H1 (cell line): ENCODE results near the gene HOATZ. TPM values are rescaled to one million over a fixed set of nuclear protein-coding genes. Genes with fewer than 3 reads are reported as not detected.

Source experiments
- BACH1 ChIP-seq: IDR thresholded peaks from 2 replicates; pipeline ENCODE4 v1.6.1; 2012; ENCODE audit warnings: low read length, improper control_type of control experiment
- CBX5 ChIP-seq: fragments of 300-800, 300-1000 bp; sonication (generic); IDR thresholded peaks from 2 replicates; pipeline ENCODE4 v1.7.1; 2016; ENCODE audit warnings: antibody characterized with exemption, low read length, low read depth
- CBX8 ChIP-seq: fragments of 300-800, 300-1000 bp; sonication (generic); IDR thresholded peaks from 2 replicates; pipeline ENCODE4 v1.7.1; 2016; ENCODE audit warnings: low read depth, low read length, borderline replicate concordance
- CEBPB ChIP-seq: IDR thresholded peaks from 2 replicates; pipeline ENCODE4 v1.6.1; 2012; ENCODE audit warnings: low read depth, low read length
- CREB1 ChIP-seq: IDR thresholded peaks from 2 replicates; pipeline ENCODE4 v1.6.1; 2012; ENCODE audit warnings: inconsistent platforms
- CTBP2 ChIP-seq: IDR thresholded peaks from 2 replicates; pipeline ENCODE4 v1.7.0; 2011; ENCODE audit warnings: borderline replicate concordance, mild to moderate bottlenecking, moderate library complexity, mixed read lengths, low read length; ENCODE audit not compliant: insufficient read depth, insufficient read length
- EGR1 ChIP-seq: IDR thresholded peaks from 2 replicates; pipeline ENCODE4 v1.6.1; 2011; ENCODE audit warnings: low read depth, low read length, borderline replicate concordance
- EZH2 ChIP-seq: fragments of 200-600 bp; sonication (generic); IDR thresholded peaks from 2 replicates; pipeline ENCODE4 v1.7.1; 2012; ENCODE audit warnings: low read depth, mild to moderate bottlenecking, moderate library complexity, low read length, inconsistent platforms; ENCODE audit not compliant: severe bottlenecking
- GTF2F1 ChIP-seq: IDR thresholded peaks from 2 replicates; pipeline ENCODE4 v1.6.1; 2012; ENCODE audit warnings: low read depth, low read length, improper control_type of control experiment, borderline replicate concordance
- KDM4A ChIP-seq: IDR thresholded peaks from one replicate; pipeline ENCODE4 v1.7.1; 2012; ENCODE audit warnings: low read depth, mild to moderate bottlenecking, moderate library complexity, low read length, inconsistent platforms; ENCODE audit not compliant: severe bottlenecking
- NANOG ChIP-seq: IDR thresholded peaks from 2 replicates; pipeline ENCODE4 v1.6.1; 2011; ENCODE audit warnings: low read length, low read depth, mild to moderate bottlenecking, inconsistent platforms; ENCODE audit not compliant: insufficient read depth, poor library complexity, severe bottlenecking
- NRF1 ChIP-seq: IDR thresholded peaks from 2 replicates; pipeline ENCODE4 v1.6.1; 2011; ENCODE audit warnings: mild to moderate bottlenecking, low read depth, low read length, improper control_type of control experiment
- POLR2AphosphoS5 ChIP-seq: IDR thresholded peaks from 2 replicates; pipeline ENCODE4 v1.6.1; 2011; ENCODE audit warnings: low read depth, low read length
- RAD21 ChIP-seq, 2 experiments: IDR thresholded peaks in 1 of 2; conservative IDR thresholded peaks in 1 of 2; 2 replicates each; pipeline ENCODE4 v1.6.1; 2011; ENCODE audit warnings: low read depth in 2 of 2, low read length in 2 of 2, improper control_type of control experiment in 1 of 2, inconsistent platforms in 1 of 2, mild to moderate bottlenecking in 1 of 2, moderate library complexity in 1 of 2
- RBBP5 ChIP-seq: IDR thresholded peaks from 2 replicates; pipeline ENCODE4 v1.7.1; 2012; ENCODE audit warnings: low read depth, mild to moderate bottlenecking, inconsistent platforms, low read length, moderate library complexity, borderline replicate concordance
- RNF2 ChIP-seq: fragments of 200-900, 300-1000 bp; sonication (generic); IDR thresholded peaks from 2 replicates; pipeline ENCODE4 v1.7.1; 2016; ENCODE audit warnings: borderline replicate concordance, low read depth, mild to moderate bottlenecking, antibody characterized with exemption, low read length; ENCODE audit not compliant: poor library complexity, severe bottlenecking; ENCODE audit errors: missing control alignments
- SIRT6 ChIP-seq: IDR thresholded peaks from one replicate; pipeline ENCODE4 v1.7.1; 2012; ENCODE audit warnings: low read length, inconsistent platforms
- SP1 ChIP-seq: IDR thresholded peaks from 2 replicates; pipeline ENCODE4 v1.6.1; 2011; ENCODE audit warnings: low read depth, low read length
- SP2 ChIP-seq: IDR thresholded peaks from 2 replicates; pipeline ENCODE4 v1.6.1; 2012; ENCODE audit warnings: mild to moderate bottlenecking, low read length, inconsistent platforms
- SUZ12 ChIP-seq: fragments of 200-600 bp; sonication (generic); IDR thresholded peaks from 2 replicates; pipeline ENCODE4 v1.6.1; 2012; ENCODE audit warnings: mild to moderate bottlenecking, inconsistent platforms, low read length, moderate library complexity, mixed read lengths
- TAF7 ChIP-seq: optimal IDR thresholded peaks from 2 replicates; pipeline ENCODE3; 2011; ENCODE audit warnings: low read depth, mild to moderate bottlenecking, inconsistent platforms, low read length, moderate library complexity, borderline replicate concordance
- polyA plus RNA-seq, 7 experiments: library from polyadenylated mRNA; depleted of rRNA in 3 of 7; stranded (reverse) in 5 of 7; unstranded in 2 of 7; fragments of >200 nt in 5 of 7; fragments of 200-250 nt in 2 of 7; gene quantifications; 1 replicate in 5 of 7; 2 replicates in 1 of 7; 4 replicates in 1 of 7; pipeline versions ENCODE4 v1.2.1 to v1.2.3, GENCODE V29; 2011 to 2013; ENCODE audit warnings: missing spikeins in 2 of 7, mixed read lengths in 2 of 7
- total RNA-seq: library from RNA; stranded (reverse); fragmentation: NEBNext Ultra II Directional; extraction: Animal tissue kit (Norgen Biotek cat#: 25700); gene quantifications from 2 replicates; pipeline ENCODE4 v1.2.1, GENCODE V29; 2021
- TF ChIP-seq, protein P1 (sequence below): IDR thresholded peaks from 2 replicates; pipeline ENCODE4 v1.6.1; 2011; ENCODE audit warnings: low read length, improper control_type of control experiment

HOATZ gene
- total and polyA plus RNA-seq, 2 of the 8 experiments (the other 6 are each of a cell fraction or from before 2014, with no cell fraction given), result not detected

DNA sequence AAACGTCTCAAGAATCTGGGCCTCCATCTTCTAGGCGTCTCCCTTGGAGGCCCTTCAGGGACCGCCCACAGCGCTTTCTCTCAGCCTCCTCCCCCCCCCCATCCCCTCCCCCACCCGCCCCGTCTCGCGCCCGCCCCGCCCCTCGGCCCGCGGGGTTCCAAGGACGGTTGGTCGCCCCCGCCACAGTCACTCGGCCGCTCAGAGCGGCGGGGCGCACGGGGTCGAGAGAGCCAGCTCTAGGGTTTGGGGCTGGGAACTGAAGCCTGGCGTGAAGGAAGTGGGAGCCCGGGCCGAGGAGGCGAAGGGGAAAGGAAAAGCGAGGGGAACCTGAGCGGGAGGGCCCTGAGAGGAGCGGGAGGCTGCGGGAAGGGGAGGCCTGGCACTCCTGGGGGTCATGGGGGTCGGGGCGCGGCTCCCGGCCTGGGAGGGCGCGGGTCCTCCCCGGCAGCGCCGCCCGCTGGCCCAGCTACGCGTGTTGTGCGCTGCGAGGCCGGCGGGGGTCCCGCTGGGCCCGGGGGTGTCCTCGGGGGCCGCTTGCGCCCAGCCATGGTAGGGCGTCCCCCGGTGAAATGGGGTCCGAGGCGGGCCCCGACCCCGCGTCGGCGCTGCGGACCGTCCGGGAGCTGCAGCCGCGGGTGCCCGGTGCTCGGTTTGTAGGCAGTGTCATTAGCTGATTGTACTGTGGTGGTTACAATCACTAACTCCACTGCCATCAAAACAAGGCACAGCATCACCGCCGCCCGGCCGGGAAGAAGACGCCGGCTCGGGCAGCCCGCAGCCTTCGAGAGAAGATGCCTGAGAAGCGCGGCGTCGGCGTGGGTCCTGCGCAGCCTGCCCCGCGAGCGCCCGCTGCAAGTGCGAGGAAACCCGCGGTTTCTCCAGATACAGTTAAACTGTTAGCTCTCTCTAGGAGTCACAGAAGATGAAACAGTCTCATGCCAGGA, 2.0 kb upstream of the HOATZ start, which contains the start of gene BTG4 (continued):
- TF ChIP-seq NANOG, result no peak
- TF ChIP-seq GTF2F1, result no peak
- no peak; the same call in 1 of the 2 replicates for TF ChIP-seq CREB1
- peak; percentile 61 for TF ChIP-seq EZH2
- TF ChIP-seq BACH1, result no peak
- no peak for TF ChIP-seq EGR1
- peak; percentile 31 for TF ChIP-seq RNF2
- no peak for TF ChIP-seq SP2
- peak; percentile 81 for TF ChIP-seq SUZ12
- TF ChIP-seq CEBPB, result no peak
- no peak for TF ChIP-seq TAF7
- TF ChIP-seq CBX5, result no peak
- no peak for TF ChIP-seq CTBP2
- TF ChIP-seq SP1, result no peak
- TF ChIP-seq CBX8, result no peak
- no peak for TF ChIP-seq POLR2AphosphoS5
- no peak for TF ChIP-seq RAD21 (IDR thresholded peaks at IDR 0.05 in 1 of 2, conservative IDR thresholded peaks at IDR 0.05 in 1 of 2; ENCODE audit: low read depth in 2 of 2, low read length in 2 of 2)
- TF ChIP-seq, protein P1, sequence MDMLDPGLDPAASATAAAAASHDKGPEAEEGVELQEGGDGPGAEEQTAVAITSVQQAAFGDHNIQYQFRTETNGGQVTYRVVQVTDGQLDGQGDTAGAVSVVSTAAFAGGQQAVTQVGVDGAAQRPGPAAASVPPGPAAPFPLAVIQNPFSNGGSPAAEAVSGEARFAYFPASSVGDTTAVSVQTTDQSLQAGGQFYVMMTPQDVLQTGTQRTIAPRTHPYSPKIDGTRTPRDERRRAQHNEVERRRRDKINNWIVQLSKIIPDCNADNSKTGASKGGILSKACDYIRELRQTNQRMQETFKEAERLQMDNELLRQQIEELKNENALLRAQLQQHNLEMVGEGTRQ, result no peak
- no peak for TF ChIP-seq SIRT6
- TF ChIP-seq KDM4A, result peak; percentile 94
- no peak for TF ChIP-seq NRF1
- 0 out of 2 replicates have a peak, but pooled peaks have one; percentile 63 for TF ChIP-seq RBBP5
